ENCODE data around the gene PHLDA1.

DNA sequence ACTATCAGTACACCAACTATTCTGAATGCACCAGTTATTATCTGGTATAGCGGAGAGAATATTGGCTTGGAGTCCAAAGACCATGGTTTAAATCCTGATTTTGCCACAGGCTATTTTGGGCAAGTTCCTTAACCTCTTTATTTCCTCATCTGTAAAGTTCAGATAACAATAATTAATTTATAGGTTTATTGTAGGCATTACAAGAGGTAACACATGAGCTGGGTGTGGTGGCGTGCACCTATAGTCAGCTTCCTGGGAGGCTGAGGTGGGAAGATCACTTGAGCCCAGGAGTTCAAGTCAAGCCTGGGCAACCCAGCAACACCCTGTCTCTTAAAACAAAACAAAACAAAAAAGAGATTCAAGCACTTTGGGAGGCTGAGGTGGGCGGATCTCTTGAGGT, 23.1 kb downstream of the PHLDA1 start:
- TF ChIP-seq POLR2A (IDR thresholded peaks at IDR 0.05) = no peak
- TF ChIP-seq, protein P1, sequence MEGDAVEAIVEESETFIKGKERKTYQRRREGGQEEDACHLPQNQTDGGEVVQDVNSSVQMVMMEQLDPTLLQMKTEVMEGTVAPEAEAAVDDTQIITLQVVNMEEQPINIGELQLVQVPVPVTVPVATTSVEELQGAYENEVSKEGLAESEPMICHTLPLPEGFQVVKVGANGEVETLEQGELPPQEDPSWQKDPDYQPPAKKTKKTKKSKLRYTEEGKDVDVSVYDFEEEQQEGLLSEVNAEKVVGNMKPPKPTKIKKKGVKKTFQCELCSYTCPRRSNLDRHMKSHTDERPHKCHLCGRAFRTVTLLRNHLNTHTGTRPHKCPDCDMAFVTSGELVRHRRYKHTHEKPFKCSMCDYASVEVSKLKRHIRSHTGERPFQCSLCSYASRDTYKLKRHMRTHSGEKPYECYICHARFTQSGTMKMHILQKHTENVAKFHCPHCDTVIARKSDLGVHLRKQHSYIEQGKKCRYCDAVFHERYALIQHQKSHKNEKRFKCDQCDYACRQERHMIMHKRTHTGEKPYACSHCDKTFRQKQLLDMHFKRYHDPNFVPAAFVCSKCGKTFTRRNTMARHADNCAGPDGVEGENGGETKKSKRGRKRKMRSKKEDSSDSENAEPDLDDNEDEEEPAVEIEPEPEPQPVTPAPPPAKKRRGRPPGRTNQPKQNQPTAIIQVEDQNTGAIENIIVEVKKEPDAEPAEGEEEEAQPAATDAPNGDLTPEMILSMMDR (IDR thresholded peaks at IDR 0.05 in 8 of 11, conservative IDR thresholded peaks at IDR 0.05 in 3 of 11) = no peak
- TF ChIP-seq POLR2AphosphoS5 (IDR thresholded peaks at IDR 0.05) = no peak
